ENCODE results near the gene WFDC11.

GRCh38 chr20:45646875-45647274 is 23.2 kb downstream of the WFDC11 start:
- TF ChIP-seq CTCF (IDR thresholded peaks at IDR 0.05) (no peak), POLR2A (IDR thresholded peaks at IDR 0.05) (no peak)
